ENCODE data around the gene HSF2BP.
"Not testable (repeated sequence)": the region's sequence is repeated elsewhere in the genome, so short reads cannot be mapped to it uniquely, and the experiment has no call there.

GRCh38 chr21:43498065-43498464 is 161.2 kb downstream of the HSF2BP start:
- TF ChIP-seq CTCF, POLR2A (IDR thresholded peaks at IDR 0.05): not testable (repeated sequence)

All from suprapubic skin (tissue), 3 donors.